Naive B cell (primary cell): ENCODE results near the gene SRSF7. TPM values are rescaled to one million over a fixed set of nuclear protein-coding genes. Genes with fewer than 3 reads are reported as not detected.
A peak's percentile ranks its signal among the peaks of the same experiment; 100 is the strongest.

Source experiments
- ATAC-seq, 2 donors: fragments of 150-1000 bp; cut with Tn5 transposase; 2 replicates each; pipeline ENCODE4 v1.10.0; 2021; ENCODE audit warnings: low read depth in 2 of 2, mild to moderate bottlenecking in 2 of 2, moderate library complexity in 2 of 2
- DNase-seq: peaks from one replicate; pipeline ENCODE4 v3.0.0; 2022
- H3K27ac Mint-ChIP-seq, 6 donors: one replicate each; pipeline ENCODE4 v1.8.0; 2020 to 2022; ENCODE audit warnings: mild to moderate bottlenecking in 6 of 6, mixed read lengths in 6 of 6, moderate library complexity in 5 of 6, inconsistent platforms in 2 of 6
- H3K27me3 Mint-ChIP-seq, 3 donors: one replicate each; pipeline ENCODE4 v1.8.0; 2021 to 2022; ENCODE audit warnings: mixed read lengths in 3 of 3, mild to moderate bottlenecking in 1 of 3
- H3K36me3 Mint-ChIP-seq, 2 donors: one replicate each; pipeline ENCODE4 v1.8.0; 2020 to 2022; ENCODE audit warnings: mixed read lengths in 2 of 2, inconsistent platforms in 1 of 2, mild to moderate bottlenecking in 1 of 2
- H3K4me1 Mint-ChIP-seq, 3 donors: one replicate each; pipeline ENCODE4 v1.8.0; 2020 to 2022; ENCODE audit warnings: mixed read lengths in 3 of 3, inconsistent platforms in 1 of 3, mild to moderate bottlenecking in 1 of 3, moderate library complexity in 1 of 3
- H3K4me3 Mint-ChIP-seq, 8 donors: one replicate each; pipeline ENCODE4 v1.8.0; 2020 to 2022; ENCODE audit warnings: mild to moderate bottlenecking in 8 of 8, mixed read lengths in 8 of 8, moderate library complexity in 8 of 8, inconsistent platforms in 2 of 8
- H3K9me3 Mint-ChIP-seq, 7 donors: one replicate each; pipeline ENCODE4 v1.8.0; 2020 to 2022; ENCODE audit warnings: mixed read lengths in 7 of 7, mild to moderate bottlenecking in 5 of 7, inconsistent platforms in 2 of 7, moderate library complexity in 1 of 7
- polyA plus RNA-seq, 6 donors: library from polyadenylated mRNA; unstranded; fragments of 300-500 nt; fragmentation: Illumina TruSeq; gene quantifications; one replicate each; pipeline ENCODE4 v1.2.3, GENCODE V29; 2021; ENCODE audit warnings: low read depth in 6 of 6

The SRSF7 gene
- polyA plus RNA-seq, 6 donors from 2014 or later, result 164 to 306 (median 228) TPM

DNA sequence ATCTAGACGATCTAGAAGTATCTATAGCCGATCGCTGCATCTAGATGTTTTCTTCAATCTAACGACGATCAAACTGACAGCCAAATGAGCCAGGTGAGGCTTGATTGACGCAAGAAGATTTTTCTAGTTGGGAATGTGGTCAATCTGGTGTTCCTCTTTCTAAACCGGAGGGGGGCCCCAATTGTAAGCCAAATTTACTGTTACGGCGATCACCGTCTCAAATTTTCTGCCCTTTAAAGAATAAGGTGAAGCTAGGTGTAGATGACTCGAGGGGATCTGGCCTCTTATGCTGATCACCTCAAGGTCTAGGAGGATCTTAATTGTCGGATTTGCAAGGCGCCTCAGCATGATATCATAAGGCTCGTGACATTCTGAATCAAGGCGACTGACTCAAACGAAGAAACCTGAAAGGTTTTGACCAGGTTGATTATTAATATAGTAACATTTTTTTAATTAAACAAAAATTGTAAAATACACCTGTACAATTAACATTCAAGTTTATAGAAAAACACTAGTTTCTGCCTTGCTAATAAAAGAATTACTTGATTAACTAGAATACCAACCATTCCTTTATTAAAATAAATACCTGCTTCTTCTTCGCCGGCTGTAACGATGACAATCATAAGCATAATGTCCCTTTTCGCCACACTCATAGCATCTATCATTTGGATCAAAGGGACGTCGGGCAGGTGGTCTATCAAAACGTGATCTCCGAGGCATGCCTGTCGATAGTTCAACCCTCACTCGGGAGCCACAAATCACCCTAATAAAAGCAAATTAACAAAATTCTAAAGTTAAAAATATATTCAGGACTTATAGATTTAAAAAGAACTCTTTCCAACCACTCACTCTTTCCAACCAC is 2.0 kb downstream of the SRSF7 start:
- no peak for ATAC-seq
- peaks cover 0 to 3% (median 0%) of the 10 kb centered on the region in 7 donors for H3K9me3 Mint-ChIP-seq

DNA sequence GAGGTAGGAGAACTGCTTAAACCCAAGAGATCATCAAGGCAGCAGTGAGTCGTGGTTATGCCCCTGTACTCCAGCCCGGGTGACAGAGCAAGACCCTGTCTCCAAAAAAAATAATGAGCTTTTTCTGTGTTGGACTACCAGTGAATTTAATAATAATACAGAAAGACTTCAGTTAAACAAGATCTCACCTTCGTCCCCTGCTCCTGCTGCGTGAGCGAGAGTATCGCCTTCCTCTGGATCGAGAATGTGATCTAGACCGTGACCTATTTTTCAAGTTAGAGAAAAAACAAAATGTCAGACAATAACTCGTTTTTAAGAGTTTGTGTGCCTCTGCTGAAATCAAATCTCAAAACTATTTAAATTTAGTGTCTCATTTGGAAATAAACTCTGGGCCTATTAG is 2.8 kb downstream of the SRSF7 start:
- Mint-ChIP-seq H3K4me1 (peaks cover 34 to 64% (median 61%) of the 10 kb centered on the region in 3 donors), H3K9me3 (peaks cover 0 to 3% (median 0%) of the 10 kb centered on the region in 7 donors), H3K27me3 (no peaks in the 10 kb centered on the region), H3K4me3 (peak overlapping the region in 5 of 8 donors; percentile 41 to 99 (median 67)), H3K27ac (peak overlapping the region in 5 of 6 donors; percentile 15 to 99 (median 52)), H3K36me3 (peaks cover 37 to 38% of the 10 kb centered on the region in 2 donors)
- no peak for ATAC-seq
- DNase-seq, result no peak

More for the DNA sequence above, 2.0 kb downstream of the SRSF7 start:
- H3K4me3 Mint-ChIP-seq, result peak overlapping the region; percentile 94 to 100 (median 99)
- DNase-seq, result no peak
- H3K4me1 Mint-ChIP-seq, result peaks cover 34 to 67% (median 64%) of the 10 kb centered on the region in 3 donors
- no peaks in the 10 kb centered on the region for H3K27me3 Mint-ChIP-seq
- H3K36me3 Mint-ChIP-seq, result peaks cover 37 to 38% of the 10 kb centered on the region in 2 donors
- H3K27ac Mint-ChIP-seq, result peak overlapping the region; percentile 49 to 99 (median 68)

DNA sequence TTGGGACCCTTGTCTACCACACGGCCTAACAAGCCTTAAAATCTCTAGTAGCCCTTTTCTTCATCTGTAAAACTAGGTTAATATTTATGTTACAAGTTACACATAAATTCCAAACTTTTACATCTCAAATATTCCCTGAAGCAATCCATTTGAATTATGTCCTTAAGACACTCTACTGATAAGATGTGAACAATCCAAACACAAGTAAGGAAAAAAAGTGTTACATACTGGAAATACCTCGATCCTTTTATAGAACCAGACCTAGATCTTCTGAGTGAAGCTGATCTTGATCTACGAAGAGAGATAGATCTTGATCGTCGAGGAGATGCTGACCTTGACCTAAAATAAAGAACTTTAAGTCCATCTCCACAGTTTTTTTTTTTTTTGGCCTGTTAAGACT is 3.3 kb downstream of the SRSF7 start:
- Mint-ChIP-seq H3K27ac (peak overlapping the region in 4 of 6 donors; percentile 6 to 99 (median 60)), H3K4me1 (peaks cover 34 to 64% (median 61%) of the 10 kb centered on the region in 3 donors), H3K4me3 (peak overlapping the region in 7 of 8 donors; percentile 24 to 99 (median 42)), H3K27me3 (no peaks in the 10 kb centered on the region), H3K36me3 (peaks cover 37 to 38% of the 10 kb centered on the region in 2 donors), H3K9me3 (peaks cover 0 to 3% (median 0%) of the 10 kb centered on the region in 7 donors)
- ATAC-seq (no peak), DNase-seq (no peak)

DNA sequence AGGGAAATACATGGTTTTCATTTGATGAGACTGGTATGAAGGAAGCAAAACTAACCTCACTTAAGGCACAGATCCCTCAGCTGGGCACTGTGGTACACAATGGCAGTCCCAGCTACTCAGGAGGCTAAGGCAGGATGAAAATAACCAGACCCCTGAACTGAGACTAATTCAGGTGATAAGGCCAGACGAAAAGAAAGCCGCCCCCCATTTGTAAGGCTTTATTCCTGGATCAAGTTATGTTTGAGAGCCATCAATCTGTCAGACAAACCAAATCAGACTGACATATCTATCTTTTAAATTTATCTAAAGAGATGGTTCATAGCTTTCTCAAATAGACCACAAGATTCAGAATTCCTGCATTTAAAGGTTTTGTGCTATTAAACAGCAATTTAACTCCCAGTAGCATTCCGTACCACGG is 4.1 kb downstream of the SRSF7 start:
- Mint-ChIP-seq H3K27me3 (no peaks in the 10 kb centered on the region), H3K4me1 (peaks cover 32 to 61% (median 56%) of the 10 kb centered on the region in 3 donors), H3K4me3 (peak overlapping the region in 2 of 8 donors; percentile 34 to 99), H3K36me3 (peaks cover 37 to 38% of the 10 kb centered on the region in 2 donors), H3K27ac (peak overlapping the region in 3 of 6 donors; percentile 49 to 99 (median 52)), H3K9me3 (peaks cover 0 to 3% (median 0%) of the 10 kb centered on the region in 7 donors)
- DNase-seq, result no peak
- no peak for ATAC-seq

DNA sequence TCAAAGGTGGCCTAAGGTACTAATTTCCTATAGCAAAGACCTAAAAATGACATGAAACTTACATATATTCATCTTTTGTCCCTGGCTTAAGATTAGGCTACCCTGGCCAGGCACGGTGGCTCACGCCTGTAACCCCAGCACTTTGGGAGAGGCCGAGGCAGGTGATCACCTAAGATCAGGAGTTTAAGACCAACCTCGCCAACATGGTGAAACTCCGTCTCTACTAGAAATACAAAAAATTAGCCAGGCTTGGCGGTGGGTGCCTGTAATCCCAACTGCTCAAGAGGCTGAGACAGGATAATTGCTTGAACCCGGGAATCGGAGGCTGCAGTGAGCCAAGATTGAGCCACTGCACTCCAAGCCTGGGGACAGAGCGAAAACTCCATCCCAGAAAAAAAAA is 5.9 kb downstream of the SRSF7 start:
- peak overlapping the region in 3 of 6 donors; percentile 16 to 99 (median 20) for H3K27ac Mint-ChIP-seq
- H3K4me3 Mint-ChIP-seq, result peak overlapping the region in 1 of 8 donors; percentile 99
- no peaks in the 10 kb centered on the region for H3K27me3 Mint-ChIP-seq

DNA sequence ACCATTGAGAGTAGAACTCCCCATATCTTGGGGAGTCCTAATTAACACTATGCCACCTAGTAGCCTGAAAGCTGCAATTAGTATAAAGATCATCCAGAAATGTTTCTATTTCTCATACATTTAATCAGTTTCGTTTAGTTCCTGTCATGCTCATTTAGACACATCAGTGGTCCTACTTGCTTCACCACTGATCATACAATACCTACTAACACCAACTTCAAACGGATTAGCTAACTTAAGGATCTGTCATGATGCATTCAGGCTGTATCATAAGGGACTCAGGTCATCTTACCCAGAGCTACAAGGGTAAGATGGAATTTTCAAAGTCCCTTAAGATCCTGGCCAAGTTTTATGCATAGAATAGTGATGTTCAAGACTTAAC is 6.8 kb downstream of the SRSF7 start:
- Mint-ChIP-seq H3K9me3 (no peaks in the 10 kb centered on the region), H3K36me3 (peaks cover 19 to 25% of the 10 kb centered on the region in 2 donors), H3K4me3 (no peak overlapping the region), H3K27ac (peak overlapping the region in 1 of 6 donors; percentile 28), H3K4me1 (peaks cover 21 to 54% (median 43%) of the 10 kb centered on the region in 3 donors), H3K27me3 (no peaks in the 10 kb centered on the region)
- DNase-seq (no peak), ATAC-seq (no peak)

More for the DNA sequence above, 5.9 kb downstream of the SRSF7 start:
- Mint-ChIP-seq H3K4me1 (peaks cover 23 to 58% (median 50%) of the 10 kb centered on the region in 3 donors), H3K36me3 (peaks cover 25 to 29% of the 10 kb centered on the region in 2 donors), H3K9me3 (no peaks in the 10 kb centered on the region)
- no peak for DNase-seq
- no peak for ATAC-seq

DNA sequence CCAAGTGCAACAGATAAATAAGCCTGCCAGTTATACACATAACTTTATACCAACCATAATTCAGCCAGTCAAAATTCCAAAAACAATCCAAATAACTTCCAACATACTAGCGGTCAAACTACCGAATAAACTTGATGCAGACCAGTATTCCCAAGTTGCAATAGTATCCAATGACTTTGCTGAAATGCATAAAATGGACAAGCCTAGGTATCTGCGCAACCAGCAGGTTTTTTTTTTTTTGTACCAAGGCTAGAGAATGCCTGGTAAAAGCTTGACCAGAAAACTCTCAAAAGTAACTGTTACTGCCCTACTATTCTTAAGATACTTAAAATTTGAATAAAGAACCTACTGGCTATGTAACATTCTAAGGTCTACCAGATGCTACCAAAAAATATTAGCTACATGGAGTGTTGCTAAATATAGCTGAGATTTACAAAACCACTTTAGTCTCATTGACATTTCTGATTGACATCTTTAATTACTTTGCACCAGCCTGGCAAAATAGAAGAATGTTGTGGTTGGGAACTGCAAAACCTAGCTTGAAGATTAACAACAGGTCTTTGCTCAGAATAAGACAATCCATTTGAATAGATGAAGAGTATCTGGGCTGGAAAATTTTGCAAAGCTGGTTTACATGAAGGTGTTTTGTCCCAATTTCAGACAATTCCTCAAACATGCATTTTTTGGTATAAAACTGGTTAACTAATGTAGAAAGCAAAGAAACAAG is 7.3 kb downstream of the SRSF7 start:
- no peak for DNase-seq
- Mint-ChIP-seq H3K36me3 (peaks cover 23 to 24% of the 10 kb centered on the region in 2 donors), H3K4me1 (peaks cover 25 to 52% (median 39%) of the 10 kb centered on the region in 3 donors), H3K4me3 (peak overlapping the region in 1 of 8 donors; percentile 18), H3K27me3 (no peaks in the 10 kb centered on the region), H3K9me3 (no peaks in the 10 kb centered on the region), H3K27ac (peak overlapping the region in 3 of 6 donors; percentile 10 to 28 (median 11))
- ATAC-seq, result no peak

DNA sequence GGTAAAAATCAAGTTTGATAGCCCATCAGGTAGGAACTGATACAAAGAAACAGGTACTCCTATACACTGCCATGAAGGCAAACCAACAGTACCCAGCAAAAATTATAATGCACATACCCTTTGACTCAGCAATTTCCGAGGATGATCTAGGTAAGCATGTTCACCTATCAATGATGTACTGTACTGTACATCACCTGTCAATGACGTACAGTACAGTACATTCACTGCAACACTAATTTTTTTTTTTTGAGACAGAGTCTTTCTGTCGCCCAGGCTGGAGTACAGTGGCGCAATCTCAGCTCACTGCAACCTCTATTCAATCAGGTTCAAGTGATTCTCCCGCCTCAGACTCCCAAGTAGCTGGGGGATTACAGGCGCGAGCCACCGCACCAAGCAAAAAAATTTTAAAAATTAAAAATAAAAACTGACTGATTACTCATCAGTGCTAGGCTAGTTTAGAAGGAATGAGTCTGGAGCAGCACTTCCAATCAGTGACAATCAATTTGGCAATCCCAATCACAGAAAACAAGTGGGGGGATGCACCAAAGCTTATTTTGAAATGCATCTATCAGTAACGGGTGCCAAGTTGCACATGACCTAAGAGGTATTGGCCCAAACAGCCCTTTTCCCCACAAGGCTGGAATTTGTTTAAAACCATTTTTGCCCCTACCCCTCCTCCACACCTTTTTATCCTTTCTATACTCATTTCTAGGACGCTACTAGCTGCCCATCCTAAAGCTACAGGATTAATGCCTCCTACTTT is 8.2 kb downstream of the SRSF7 start:
- Mint-ChIP-seq H3K36me3 (peaks cover 16 to 20% of the 10 kb centered on the region in 2 donors), H3K4me1 (peaks cover 29 to 46% (median 32%) of the 10 kb centered on the region in 3 donors), H3K27ac (peak overlapping the region in 1 of 6 donors; percentile 28), H3K4me3 (peak overlapping the region in 1 of 8 donors; percentile 18), H3K9me3 (no peaks in the 10 kb centered on the region), H3K27me3 (no peaks in the 10 kb centered on the region)
- ATAC-seq, result peak in 1 of 2 donors; percentile 22
- DNase-seq, result no peak

DNA sequence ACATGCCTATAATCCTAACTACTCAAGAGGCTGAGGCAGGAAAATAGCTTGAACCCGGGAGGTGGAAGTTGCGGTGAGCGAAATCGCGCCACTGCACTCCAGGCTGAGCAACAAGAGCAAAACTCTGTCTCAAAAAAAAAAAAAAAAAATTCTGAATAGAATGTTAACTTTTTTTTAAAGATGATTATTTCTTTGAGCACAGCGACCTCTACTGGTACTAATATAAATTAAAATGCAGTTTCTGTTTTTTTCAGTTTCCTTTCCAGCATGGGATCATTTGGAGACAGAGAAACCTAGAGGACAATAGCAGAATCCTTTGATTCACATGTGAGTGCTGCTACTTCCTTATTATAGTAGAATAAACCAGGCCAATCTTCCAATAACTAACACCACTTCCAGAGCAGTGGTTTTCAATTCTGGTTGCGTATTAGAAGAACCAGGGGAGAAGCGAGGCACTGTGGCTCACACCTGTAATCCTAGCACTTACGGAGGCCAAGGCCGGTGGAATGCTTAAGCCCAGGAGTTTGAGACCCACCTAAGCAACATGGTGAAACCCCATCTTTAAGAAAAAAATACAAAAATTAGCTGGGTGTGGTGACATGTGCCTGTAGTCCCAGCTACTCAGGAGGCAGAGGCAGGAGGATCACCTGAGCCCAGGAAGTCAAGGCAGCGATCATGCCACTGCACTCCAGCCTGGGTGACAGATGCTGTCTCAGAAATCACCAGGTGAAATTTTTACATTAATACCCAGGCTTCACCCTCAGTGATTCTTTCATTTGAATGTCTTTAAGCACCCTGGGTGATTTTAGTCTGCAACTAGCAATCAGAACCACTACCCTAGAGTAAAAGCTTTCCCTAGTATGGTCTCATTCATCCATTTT is 10.1 kb downstream of the SRSF7 start:
- peak overlapping the region; percentile 40 to 89 (median 54) for H3K27ac Mint-ChIP-seq
- H3K4me3 Mint-ChIP-seq, result peak overlapping the region in 1 of 8 donors; percentile 20
- peaks cover 13 to 31% (median 17%) of the 10 kb centered on the region in 3 donors for H3K4me1 Mint-ChIP-seq
- no peaks in the 10 kb centered on the region for H3K27me3 Mint-ChIP-seq
- peak; percentile 18 to 40 for ATAC-seq
- H3K36me3 Mint-ChIP-seq, result peaks cover under 1 to 17% of the 10 kb centered on the region in 2 donors
- peak; percentile 38 for DNase-seq
- no peaks in the 10 kb centered on the region for H3K9me3 Mint-ChIP-seq

DNA sequence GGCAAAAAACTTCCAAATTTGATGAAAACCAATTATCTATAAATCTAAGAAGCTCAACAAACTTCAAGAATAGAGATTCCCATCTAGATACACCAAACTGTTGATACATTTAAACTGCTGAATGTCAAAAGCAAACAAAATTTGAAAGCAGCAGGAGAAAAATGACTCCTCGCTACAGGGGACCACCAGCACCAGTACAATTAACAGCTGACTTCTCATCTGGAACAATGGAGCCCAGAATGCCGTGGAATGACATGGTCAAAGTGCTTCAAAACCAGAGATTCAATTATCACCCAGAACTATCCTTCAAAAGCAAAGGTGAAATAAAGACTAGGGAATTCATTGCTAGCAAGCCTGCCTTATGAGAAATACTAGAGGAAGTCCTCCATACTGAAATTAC is 11.6 kb downstream of the SRSF7 start:
- ATAC-seq, result no peak
- peak overlapping the region in 3 of 6 donors; percentile 70 to 92 (median 75) for H3K27ac Mint-ChIP-seq
- no peak for DNase-seq
- peak overlapping the region in 1 of 8 donors; percentile 41 for H3K4me3 Mint-ChIP-seq
- H3K27me3 Mint-ChIP-seq, result no peaks in the 10 kb centered on the region
- H3K9me3 Mint-ChIP-seq, result no peaks in the 10 kb centered on the region
- peaks cover 0 to 21% (median 16%) of the 10 kb centered on the region in 3 donors for H3K4me1 Mint-ChIP-seq
- H3K36me3 Mint-ChIP-seq, result peaks cover 0 to 17% of the 10 kb centered on the region in 2 donors

DNA sequence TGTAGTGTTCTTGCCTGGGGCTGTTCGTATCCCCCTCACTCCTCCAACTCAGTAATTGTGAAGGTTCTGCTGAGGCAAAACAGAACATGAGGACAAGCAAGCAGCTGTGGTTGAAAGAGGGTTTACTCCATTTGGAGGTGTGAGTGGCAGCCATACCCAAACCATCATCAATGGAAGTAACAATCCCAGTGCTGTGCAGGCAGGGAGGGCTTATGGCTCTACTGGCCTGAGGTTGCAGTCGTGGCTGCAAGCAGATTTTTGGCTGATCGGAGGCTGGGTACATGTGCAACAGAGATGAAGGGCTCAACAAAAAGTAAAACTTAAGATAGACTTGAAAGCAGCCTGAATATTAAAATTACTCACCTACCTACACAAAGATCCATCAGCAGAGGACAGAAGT is 13.2 kb downstream of the SRSF7 start:
- no peak for DNase-seq
- Mint-ChIP-seq H3K27ac (peak overlapping the region in 3 of 6 donors; percentile 59 to 76 (median 61)), H3K9me3 (no peaks in the 10 kb centered on the region), H3K4me3 (no peak overlapping the region), H3K27me3 (no peaks in the 10 kb centered on the region), H3K4me1 (peaks cover 0 to 21% (median 19%) of the 10 kb centered on the region in 3 donors), H3K36me3 (peaks cover 0 to 24% of the 10 kb centered on the region in 2 donors)
- no peak for ATAC-seq
